HG02610 (cell line): Measurements from ENCODE around the gene CHCHD4.

Experiments used
- ATAC-seq: cut with Tn5 transposase; IDR thresholded peaks from one replicate; pipeline ENCODE4 v1.9.1; 2021; ENCODE audit warnings: mild to moderate bottlenecking, moderate library complexity; ENCODE audit not compliant: unreplicated experiment

Gene CHCHD4

GRCh38 chr3:14063152-14063551, 61.5 kb downstream of the CHCHD4 start:
- ATAC-seq = no peak
